Measurements from ENCODE around the gene SERINC2. TPM values are rescaled to one million over a fixed set of nuclear protein-coding genes. Genes with fewer than 3 reads are reported as not detected.

Gene SERINC2
- total RNA-seq, 1 experiment from 2014 or later = 14.0 TPM

GRCh38 chr1:31432592-31433395 lies 19.8 kb downstream of the SERINC2 start:
- Histone ChIP-seq H3K27ac (ENCODE audit: low read length) (no peak overlapping the region), H3K9me3 (ENCODE audit: control insufficient read depth, insufficient read depth, low read depth, low read length) (no peaks in the 10 kb centered on the region), H3K36me3 (ENCODE audit: control insufficient read depth, insufficient read depth, low read length) (no peaks in the 10 kb centered on the region), H3K4me3 (ENCODE audit: low read depth in 2 of 2, low read length in 2 of 2) (no peak overlapping the region), H3K27me3 (ENCODE audit: control insufficient read depth, insufficient read depth, low read length) (no peaks in the 10 kb centered on the region), H3K4me1 (ENCODE audit: control insufficient read depth, insufficient read depth, low read length) (no peaks in the 10 kb centered on the region)
- POLR2A ChIA-PET = no interaction called here
- intact Hi-C loops (cut with micrococcal nuclease; ENCODE audit: unreplicated experiment) = no loop called here
- DNase-seq (ENCODE audit: low read depth, low spot score) (no peak), ATAC-seq (peak; percentile 26; the same call in 1 of the 2 replicates)
- in situ Hi-C loops (cut with HindIII; ENCODE audit: low pct_unique_long_range_greater_than_20kb, low sequenced_read_pairs) = no loop called here
- CTCF ChIA-PET = interaction anchor here (1.2 kb wide), 1 partner anchor 116 kb away, joined by 3 read pairs; no protein-coding TSS in a partner anchor
- BruUV-seq (replicated peaks) = no TSS peak
- TF ChIP-seq POLR2AphosphoS5 (IDR thresholded peaks at IDR 0.05; ENCODE audit: low read depth, low read length) (no peak), TCF7L2 (IDR thresholded peaks at IDR 0.05; ENCODE audit: low read depth, low read length) (no peak), SIN3A (IDR thresholded peaks at IDR 0.05; ENCODE audit: borderline replicate concordance, insufficient read depth, low read depth, low read length) (no peak)
- TF ChIP-seq, protein P1, sequence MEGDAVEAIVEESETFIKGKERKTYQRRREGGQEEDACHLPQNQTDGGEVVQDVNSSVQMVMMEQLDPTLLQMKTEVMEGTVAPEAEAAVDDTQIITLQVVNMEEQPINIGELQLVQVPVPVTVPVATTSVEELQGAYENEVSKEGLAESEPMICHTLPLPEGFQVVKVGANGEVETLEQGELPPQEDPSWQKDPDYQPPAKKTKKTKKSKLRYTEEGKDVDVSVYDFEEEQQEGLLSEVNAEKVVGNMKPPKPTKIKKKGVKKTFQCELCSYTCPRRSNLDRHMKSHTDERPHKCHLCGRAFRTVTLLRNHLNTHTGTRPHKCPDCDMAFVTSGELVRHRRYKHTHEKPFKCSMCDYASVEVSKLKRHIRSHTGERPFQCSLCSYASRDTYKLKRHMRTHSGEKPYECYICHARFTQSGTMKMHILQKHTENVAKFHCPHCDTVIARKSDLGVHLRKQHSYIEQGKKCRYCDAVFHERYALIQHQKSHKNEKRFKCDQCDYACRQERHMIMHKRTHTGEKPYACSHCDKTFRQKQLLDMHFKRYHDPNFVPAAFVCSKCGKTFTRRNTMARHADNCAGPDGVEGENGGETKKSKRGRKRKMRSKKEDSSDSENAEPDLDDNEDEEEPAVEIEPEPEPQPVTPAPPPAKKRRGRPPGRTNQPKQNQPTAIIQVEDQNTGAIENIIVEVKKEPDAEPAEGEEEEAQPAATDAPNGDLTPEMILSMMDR (IDR thresholded peaks at IDR 0.05) = no peak
- TF ChIP-seq, protein P2, sequence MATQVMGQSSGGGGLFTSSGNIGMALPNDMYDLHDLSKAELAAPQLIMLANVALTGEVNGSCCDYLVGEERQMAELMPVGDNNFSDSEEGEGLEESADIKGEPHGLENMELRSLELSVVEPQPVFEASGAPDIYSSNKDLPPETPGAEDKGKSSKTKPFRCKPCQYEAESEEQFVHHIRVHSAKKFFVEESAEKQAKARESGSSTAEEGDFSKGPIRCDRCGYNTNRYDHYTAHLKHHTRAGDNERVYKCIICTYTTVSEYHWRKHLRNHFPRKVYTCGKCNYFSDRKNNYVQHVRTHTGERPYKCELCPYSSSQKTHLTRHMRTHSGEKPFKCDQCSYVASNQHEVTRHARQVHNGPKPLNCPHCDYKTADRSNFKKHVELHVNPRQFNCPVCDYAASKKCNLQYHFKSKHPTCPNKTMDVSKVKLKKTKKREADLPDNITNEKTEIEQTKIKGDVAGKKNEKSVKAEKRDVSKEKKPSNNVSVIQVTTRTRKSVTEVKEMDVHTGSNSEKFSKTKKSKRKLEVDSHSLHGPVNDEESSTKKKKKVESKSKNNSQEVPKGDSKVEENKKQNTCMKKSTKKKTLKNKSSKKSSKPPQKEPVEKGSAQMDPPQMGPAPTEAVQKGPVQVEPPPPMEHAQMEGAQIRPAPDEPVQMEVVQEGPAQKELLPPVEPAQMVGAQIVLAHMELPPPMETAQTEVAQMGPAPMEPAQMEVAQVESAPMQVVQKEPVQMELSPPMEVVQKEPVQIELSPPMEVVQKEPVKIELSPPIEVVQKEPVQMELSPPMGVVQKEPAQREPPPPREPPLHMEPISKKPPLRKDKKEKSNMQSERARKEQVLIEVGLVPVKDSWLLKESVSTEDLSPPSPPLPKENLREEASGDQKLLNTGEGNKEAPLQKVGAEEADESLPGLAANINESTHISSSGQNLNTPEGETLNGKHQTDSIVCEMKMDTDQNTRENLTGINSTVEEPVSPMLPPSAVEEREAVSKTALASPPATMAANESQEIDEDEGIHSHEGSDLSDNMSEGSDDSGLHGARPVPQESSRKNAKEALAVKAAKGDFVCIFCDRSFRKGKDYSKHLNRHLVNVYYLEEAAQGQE (IDR thresholded peaks at IDR 0.05; ENCODE audit: insufficient read depth in 1 of 2, low read depth in 2 of 2, low read length in 1 of 2) = no peak

GRCh38 chr1:31433396-31433930 lies 20.4 kb downstream of the SERINC2 start:
- CTCF ChIA-PET = interaction anchor here (1.2 kb wide), 1 partner anchor 115 kb away, joined by 3 read pairs; no protein-coding TSS in a partner anchor
- intact Hi-C loops (cut with micrococcal nuclease; ENCODE audit: unreplicated experiment) = no loop called here
- no peak for ATAC-seq
- Histone ChIP-seq H3K4me3 (ENCODE audit: low read depth in 2 of 2, low read length in 2 of 2) (no peak overlapping the region), H3K36me3 (ENCODE audit: control insufficient read depth, insufficient read depth, low read length) (no peaks in the 10 kb centered on the region), H3K27me3 (ENCODE audit: control insufficient read depth, insufficient read depth, low read length) (no peaks in the 10 kb centered on the region), H3K9me3 (ENCODE audit: control insufficient read depth, insufficient read depth, low read depth, low read length) (no peaks in the 10 kb centered on the region), H3K4me1 (ENCODE audit: control insufficient read depth, insufficient read depth, low read length) (no peaks in the 10 kb centered on the region), H3K27ac (ENCODE audit: low read length) (no peak overlapping the region)
- DNase-seq (ENCODE audit: low read depth, low spot score) = no peak
- in situ Hi-C loops (cut with HindIII; ENCODE audit: low pct_unique_long_range_greater_than_20kb, low sequenced_read_pairs) = no loop called here
- no peak for TF ChIP-seq TCF7L2 (IDR thresholded peaks at IDR 0.05; ENCODE audit: low read depth, low read length)
- TF ChIP-seq, protein P1 (IDR thresholded peaks at IDR 0.05) = no peak
- TF ChIP-seq SIN3A (IDR thresholded peaks at IDR 0.05; ENCODE audit: borderline replicate concordance, insufficient read depth, low read depth, low read length) = no peak
- TF ChIP-seq, protein P2 (IDR thresholded peaks at IDR 0.05; ENCODE audit: insufficient read depth in 1 of 2, low read depth in 2 of 2, low read length in 1 of 2) = no peak
- TF ChIP-seq POLR2AphosphoS5 (IDR thresholded peaks at IDR 0.05; ENCODE audit: low read depth, low read length) = no peak
- POLR2A ChIA-PET = no interaction called here
- BruUV-seq (replicated peaks) = no TSS peak

Data from Panc1 (cell line).